Spleen (tissue), 7 donors: Measurements from ENCODE around the gene ATP13A1.
A peak's percentile ranks its signal among the peaks of the same experiment; 100 is the strongest.

Experiments
- CTCF ChIP-seq, 11 experiments: fragments of 200-600 bp in 7 of 11; fragments of 450-650 bp in 4 of 11; sonication (generic) in 4 of 11; IDR thresholded peaks in 8 of 11; conservative IDR thresholded peaks in 3 of 11; 1 replicate in 7 of 11; 2 replicates in 4 of 11; pipeline versions ENCODE4 v1.4.0 to v1.8.0; 2016 to 2021; ENCODE audit warnings: antibody characterized with exemption in 11 of 11, inconsistent platforms in 4 of 11, mild to moderate bottlenecking in 1 of 11
- POLR2AphosphoS5 ChIP-seq, 3 donors: sonication (generic); formaldehyde crosslinking; IDR thresholded peaks; one replicate each; pipeline ENCODE4 v1.5.1; 2017; ENCODE audit warnings: antibody characterized with exemption in 3 of 3
- donor health status: DM: no; HTN: no; CAD: no; lungs with moderate emphysema.
- donor health status: DM: no; HTN: no; CAD: no.
- donor health status: DM: no; HTN: no; CAD: no.

GRCh38 chr19:19631346-19631745, 32.1 kb downstream of the ATP13A1 start:
- TF ChIP-seq CTCF (IDR thresholded peaks at IDR 0.05 in 8 of 11, conservative IDR thresholded peaks at IDR 0.05 in 3 of 11) (no peak), POLR2AphosphoS5 (IDR thresholded peaks at IDR 0.05) (peak in 1 of 3 donors; percentile 35)
